Stimulated activated CD4-positive, alpha-beta T cell treated with anti-CD3 and anti-CD28 coated beads, Interleukin-2, amount 100 ng/mL, for 4 hours (primary cell): ENCODE data around the gene DLX3.
A peak's percentile ranks its signal among the peaks of the same experiment; 100 is the strongest.

Experiments
- DNase-seq: peaks from one replicate; pipeline ENCODE4 v3.0.0-alpha.2; 2020; ENCODE audit warnings: low read depth

The DLX3 gene

GRCh38 chr17:50023520-50023919 lies 28.5 kb upstream of the DLX3 start:
- no peak for DNase-seq

GRCh38 chr17:50022463-50023130 lies 27.6 kb upstream of the DLX3 start:
- DNase-seq, result no peak

- no peak for DNase-seq
These were observed 26.8 kb upstream of the DLX3 start for GRCh38 chr17:50021681-50022370.

- DNase-seq, result no peak
These were observed 26.0 kb upstream of the DLX3 start for GRCh38 chr17:50020841-50021599.

- DNase-seq, result no peak
These were observed 23.9 kb upstream of the DLX3 start for GRCh38 chr17:50018909-50019308.

- no peak for DNase-seq
These were observed 20.1 kb upstream of the DLX3 start for GRCh38 chr17:50015146-50015545.

- DNase-seq, result no peak
These were observed 19.6 kb upstream of the DLX3 start for GRCh38 chr17:50014471-50015088.

GRCh38 chr17:50013079-50013478 lies 18.1 kb upstream of the DLX3 start:
- DNase-seq, result no peak

- no peak for DNase-seq
These were observed 14.3 kb upstream of the DLX3 start for GRCh38 chr17:50009282-50009681.

- no peak for DNase-seq
These were observed 8.9 kb upstream of the DLX3 start for GRCh38 chr17:50003911-50004310.

- DNase-seq, result no peak
These were observed 4.0 kb upstream of the DLX3 start for GRCh38 chr17:49998836-49999511.

GRCh38 chr17:49997773-49998703 lies 3.0 kb upstream of the DLX3 start:
- DNase-seq, result peak; percentile 73

- DNase-seq, result no peak
These were observed 2.3 kb upstream of the DLX3 start for GRCh38 chr17:49997301-49997650.

GRCh38 chr17:49996495-49997300 lies 1.7 kb upstream of the DLX3 start:
- peak; percentile 50 for DNase-seq

GRCh38 chr17:49996121-49996494 lies 1.1 kb upstream of the DLX3 start:
- DNase-seq, result no peak

GRCh38 chr17:49994085-49995054 lies 654 bp downstream of the DLX3 start:
- no peak for DNase-seq

GRCh38 chr17:49993423-49994060 lies 1.5 kb downstream of the DLX3 start:
- DNase-seq, result no peak

GRCh38 chr17:49992933-49993422 lies 2.0 kb downstream of the DLX3 start:
- DNase-seq, result no peak
